PC-9 (cell line): ENCODE data around the gene SLC10A7. TPM values are rescaled to one million over a fixed set of nuclear protein-coding genes. Genes with fewer than 3 reads are reported as not detected.

ENCODE experiments used
- BruUV-seq: library from RNA; stranded (reverse); fragments of 400-500 nt; replicated peaks from 2 replicates; lab custom pipeline; 2021; lab: Mats Ljungman, UMichigan
- CTCF ChIA-PET: fragments of 300-600 bp; sonication (Branson Sonifier 250); formaldehyde crosslinking; loops from one replicate; lab custom pipeline; 2022; ENCODE audit warnings: antibody characterized with exemption; lab: Charles Lee
- POLR2A ChIA-PET: fragments of 300-600 bp; sonication (Branson Sonifier 250); formaldehyde crosslinking; loops from one replicate; lab custom pipeline; 2022; ENCODE audit warnings: antibody characterized with exemption; ENCODE audit not compliant: unreplicated experiment; lab: Charles Lee
- DNase-seq, 2 experiments: peaks; one replicate each; pipeline versions ENCODE4 v3.0.0 to v3.0.0-alpha.2; 2015 to 2022; ENCODE audit warnings: mixed read lengths in 1 of 2
- H2AFZ ChIP-seq: fragments of 200-600 bp; sonication (generic); 2 replicates; pipeline ENCODE4 v1.8.1; 2017; ENCODE audit warnings: antibody characterized with exemption
- H3F3A ChIP-seq: fragments of 200-600 bp; sonication (generic); 2 replicates; pipeline ENCODE4 v1.8.1; 2017; ENCODE audit warnings: antibody characterized with exemption, mild to moderate bottlenecking, low read depth; ENCODE audit not compliant: insufficient read depth
- H3K27ac ChIP-seq: fragments of 200-600 bp; sonication (generic); 2 replicates; pipeline ENCODE4 v1.6.1; 2016; ENCODE audit warnings: mixed run types
- H3K27me3 ChIP-seq: fragments of 200-600 bp; sonication (generic); 2 replicates; pipeline ENCODE4 v1.6.1; 2016; ENCODE audit warnings: low read depth, mixed run types; ENCODE audit not compliant: insufficient read depth
- H3K36me3 ChIP-seq: fragments of 200-600 bp; sonication (generic); 2 replicates; pipeline ENCODE4 v1.6.1; 2016; ENCODE audit warnings: low read depth, mixed run types
- H3K4me1 ChIP-seq: fragments of 200-600 bp; sonication (generic); replicated peaks from 2 replicates; pipeline ENCODE4 v1.6.1; 2016; ENCODE audit warnings: mixed run types; ENCODE audit not compliant: insufficient read depth
- H3K4me2 ChIP-seq: fragments of 200-600 bp; sonication (generic); 2 replicates; pipeline ENCODE4 v1.6.1; 2017; ENCODE audit warnings: mixed run types
- H3K4me3 ChIP-seq: fragments of 200-600 bp; sonication (generic); 2 replicates; pipeline ENCODE4 v1.6.1; 2016; ENCODE audit warnings: mixed run types
- H3K79me2 ChIP-seq: fragments of 200-600 bp; sonication (generic); 2 replicates; pipeline ENCODE4 v1.6.1; 2017; ENCODE audit warnings: low read depth, mixed run types
- H3K9me2 ChIP-seq: fragments of 200-600 bp; sonication (generic); 2 replicates; pipeline ENCODE4 v1.8.1; 2017; ENCODE audit warnings: mild to moderate bottlenecking; ENCODE audit not compliant: insufficient read depth
- H3K9me3 ChIP-seq: fragments of 200-600 bp; sonication (generic); 2 replicates; pipeline ENCODE4 v1.8.1; 2016; ENCODE audit warnings: low read depth; ENCODE audit not compliant: insufficient read depth
- H4K20me1 ChIP-seq: fragments of 200-600 bp; sonication (generic); 2 replicates; pipeline ENCODE4 v1.8.1; 2017; ENCODE audit not compliant: insufficient read depth
- EZH2 ChIP-seq: fragments of 200-600 bp; sonication (generic); IDR thresholded peaks from 2 replicates; pipeline ENCODE4 v1.8.0; 2017; ENCODE audit warnings: antibody characterized with exemption, low read depth
- intact Hi-C: fragments of 100-400 bp; cut with micrococcal nuclease; formaldehyde crosslinking; loops from one replicate; pipeline ENCODE4 v1.10.0; 2022; ENCODE audit not compliant: unreplicated experiment
- total RNA-seq: library from RNA; stranded (reverse); gene quantifications from 2 replicates; pipeline ENCODE4 v1.2.3, GENCODE V29; 2021
- TF ChIP-seq, protein P1 (sequence below): fragments of 200-600 bp; sonication (generic); conservative IDR thresholded peaks from 2 replicates; pipeline ENCODE4 v1.6.1; 2017; ENCODE audit warnings: mixed run types, antibody characterized with exemption, mild to moderate bottlenecking, moderate library complexity

SLC10A7 gene
- total RNA-seq, 1 experiment from 2014 or later: 11.4 TPM

DNA sequence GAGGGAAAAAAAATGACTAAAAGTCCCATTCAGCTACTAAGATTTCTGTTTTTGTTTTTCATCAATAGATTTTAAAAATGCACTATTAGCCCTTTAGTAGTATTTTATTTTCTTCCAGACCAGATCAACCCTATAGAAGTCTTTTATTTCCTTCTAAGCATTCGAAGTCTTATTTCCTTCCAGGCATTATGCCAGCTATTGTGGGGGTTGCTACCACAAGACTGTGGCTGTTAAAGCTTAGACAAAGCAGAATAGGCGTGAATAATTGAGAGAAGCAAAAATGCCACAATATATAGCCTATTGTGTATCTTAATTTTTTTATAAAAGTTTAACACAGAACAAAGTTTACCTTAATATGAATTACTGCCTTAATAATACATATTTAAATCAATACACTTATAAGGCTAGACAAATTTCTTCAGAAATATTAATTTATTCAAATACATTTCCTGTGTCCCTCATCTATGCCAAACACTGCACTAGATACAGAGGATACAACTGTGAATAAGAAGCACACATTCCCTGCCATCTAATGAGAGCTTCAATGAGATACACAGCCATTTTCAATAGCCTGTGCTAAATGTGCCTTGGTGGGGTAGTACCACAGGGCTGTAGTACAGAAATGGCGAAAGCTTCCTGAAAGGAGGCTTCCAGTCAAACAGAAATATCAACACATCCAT is 33.1 kb downstream of the SLC10A7 start:
- H4K20me1 ChIP-seq: no peaks in the 10 kb centered on the region
- no peaks in the 10 kb centered on the region for H3K9me3 ChIP-seq
- TF ChIP-seq, protein P1, sequence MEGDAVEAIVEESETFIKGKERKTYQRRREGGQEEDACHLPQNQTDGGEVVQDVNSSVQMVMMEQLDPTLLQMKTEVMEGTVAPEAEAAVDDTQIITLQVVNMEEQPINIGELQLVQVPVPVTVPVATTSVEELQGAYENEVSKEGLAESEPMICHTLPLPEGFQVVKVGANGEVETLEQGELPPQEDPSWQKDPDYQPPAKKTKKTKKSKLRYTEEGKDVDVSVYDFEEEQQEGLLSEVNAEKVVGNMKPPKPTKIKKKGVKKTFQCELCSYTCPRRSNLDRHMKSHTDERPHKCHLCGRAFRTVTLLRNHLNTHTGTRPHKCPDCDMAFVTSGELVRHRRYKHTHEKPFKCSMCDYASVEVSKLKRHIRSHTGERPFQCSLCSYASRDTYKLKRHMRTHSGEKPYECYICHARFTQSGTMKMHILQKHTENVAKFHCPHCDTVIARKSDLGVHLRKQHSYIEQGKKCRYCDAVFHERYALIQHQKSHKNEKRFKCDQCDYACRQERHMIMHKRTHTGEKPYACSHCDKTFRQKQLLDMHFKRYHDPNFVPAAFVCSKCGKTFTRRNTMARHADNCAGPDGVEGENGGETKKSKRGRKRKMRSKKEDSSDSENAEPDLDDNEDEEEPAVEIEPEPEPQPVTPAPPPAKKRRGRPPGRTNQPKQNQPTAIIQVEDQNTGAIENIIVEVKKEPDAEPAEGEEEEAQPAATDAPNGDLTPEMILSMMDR: no peak
- TF ChIP-seq EZH2: no peak
- H2AFZ ChIP-seq: no peak overlapping the region
- ChIA-PET CTCF (no interaction called here), POLR2A (no interaction called here)
- no peaks in the 10 kb centered on the region for H3F3A ChIP-seq
- H3K27ac ChIP-seq: no peak overlapping the region
- H3K4me3 ChIP-seq: no peak overlapping the region
- H3K4me2 ChIP-seq: no peak overlapping the region
- no TSS peak for BruUV-seq
- no peaks in the 10 kb centered on the region for H3K79me2 ChIP-seq
- no peak for DNase-seq
- intact Hi-C loops: no loop called here
- no peaks in the 10 kb centered on the region for H3K9me2 ChIP-seq
- no peaks in the 10 kb centered on the region for H3K36me3 ChIP-seq
- no peaks in the 10 kb centered on the region for H3K27me3 ChIP-seq
- H3K4me1 ChIP-seq: no peaks in the 10 kb centered on the region

DNA sequence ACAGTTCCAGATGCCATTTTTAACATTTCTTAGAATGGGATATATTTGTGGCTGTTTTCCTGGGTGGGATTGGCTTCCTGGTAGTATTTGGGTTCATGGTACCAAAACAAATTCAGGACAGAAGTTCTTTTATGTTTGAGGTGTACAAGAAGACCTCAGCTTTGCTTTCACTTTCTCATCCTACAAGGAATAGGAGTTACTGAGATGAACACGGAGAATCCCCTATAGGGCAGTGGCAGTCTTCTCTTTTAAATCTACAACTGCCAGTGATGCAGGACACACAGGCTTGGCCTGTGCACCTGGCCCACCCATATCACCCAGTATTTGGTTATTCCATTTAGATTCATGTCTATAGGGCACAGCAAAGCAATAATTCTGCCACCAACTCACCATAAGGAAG is 35.2 kb downstream of the SLC10A7 start:
- CTCF ChIA-PET: no interaction called here
- no peak overlapping the region for H3K4me3 ChIP-seq

DNA sequence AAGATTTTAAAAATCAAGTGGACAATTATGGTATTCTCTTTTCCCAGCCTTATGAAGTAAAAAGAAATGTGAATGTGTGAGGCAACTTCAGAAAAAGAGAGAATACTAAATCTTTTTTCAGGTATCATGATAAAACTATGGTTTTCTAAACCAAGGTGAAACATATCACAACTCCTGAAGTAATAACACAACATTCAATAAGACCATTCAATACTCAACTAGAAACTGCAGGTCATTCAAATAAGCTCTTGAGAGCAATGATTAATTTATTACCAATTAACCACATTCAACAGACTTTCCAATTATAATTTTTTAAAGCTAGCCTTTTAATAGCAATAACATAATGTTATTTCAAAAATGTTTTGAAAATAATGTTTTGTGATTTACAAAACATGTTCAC is 35.8 kb downstream of the SLC10A7 start:
- BruUV-seq: no TSS peak
- H3K9me3 ChIP-seq: no peaks in the 10 kb centered on the region

More for the DNA sequence above, 35.2 kb downstream of the SLC10A7 start:
- H3K4me2 ChIP-seq: no peak overlapping the region
- DNase-seq: no peak
- H3K9me3 ChIP-seq: no peaks in the 10 kb centered on the region
- intact Hi-C loops: loop anchor here (1.0 kb wide), 1 partner anchor 34 kb away; no protein-coding TSS in a partner anchor
- TF ChIP-seq EZH2: no peak
- TF ChIP-seq, protein P1: no peak
- no peaks in the 10 kb centered on the region for H3K36me3 ChIP-seq
- POLR2A ChIA-PET: no interaction called here
- H2AFZ ChIP-seq: no peak overlapping the region
- H3K4me1 ChIP-seq: no peaks in the 10 kb centered on the region
- no peaks in the 10 kb centered on the region for H3K27me3 ChIP-seq
- no peaks in the 10 kb centered on the region for H4K20me1 ChIP-seq
- H3K79me2 ChIP-seq: no peaks in the 10 kb centered on the region
- no TSS peak for BruUV-seq
- H3F3A ChIP-seq: no peaks in the 10 kb centered on the region
- H3K27ac ChIP-seq: no peak overlapping the region
- H3K9me2 ChIP-seq: no peaks in the 10 kb centered on the region

More for the DNA sequence above, 35.8 kb downstream of the SLC10A7 start:
- H3K79me2 ChIP-seq: no peaks in the 10 kb centered on the region
- H3K4me3 ChIP-seq: no peak overlapping the region
- no peak overlapping the region for H2AFZ ChIP-seq
- POLR2A ChIA-PET: no interaction called here
- H4K20me1 ChIP-seq: no peaks in the 10 kb centered on the region
- H3K27ac ChIP-seq: no peak overlapping the region
- H3K4me2 ChIP-seq: no peak overlapping the region
- H3K36me3 ChIP-seq: no peaks in the 10 kb centered on the region
- CTCF ChIA-PET: no interaction called here
- TF ChIP-seq, protein P1: no peak
- TF ChIP-seq EZH2: no peak
- H3K27me3 ChIP-seq: no peaks in the 10 kb centered on the region
- H3K9me2 ChIP-seq: no peaks in the 10 kb centered on the region
- no peak for DNase-seq
- H3K4me1 ChIP-seq: no peaks in the 10 kb centered on the region
- no peaks in the 10 kb centered on the region for H3F3A ChIP-seq
- intact Hi-C loops: loop anchor here (1.0 kb wide), 1 partner anchor 34 kb away; no protein-coding TSS in a partner anchor
